WTC11 (cell line): ENCODE results near the gene RHEB. TPM values are rescaled to one million over a fixed set of nuclear protein-coding genes. Genes with fewer than 3 reads are reported as not detected.

Experiments
- ATAC-seq: fragments of 200-7000 bp; cut with Tn5 transposase; 2 replicates; pipeline ENCODE4 v1.10.0; 2021; ENCODE audit warnings: mild to moderate bottlenecking, moderate library complexity
- CTCF ChIA-PET: fragments of 300-600 bp; sonication (Branson Sonifier 250); formaldehyde crosslinking; loops from one replicate; lab custom pipeline; 2021; ENCODE audit warnings: antibody characterized with exemption; lab: Charles Lee
- POLR2A ChIA-PET: fragments of 350-600 bp; sonication (Branson Sonifier 250); formaldehyde crosslinking; loops from one replicate; lab custom pipeline; 2021; ENCODE audit warnings: antibody characterized with exemption; lab: Charles Lee
- DNase-seq: peaks from one replicate; pipeline ENCODE4 v3.0.0; 2021; ENCODE audit warnings: low spot score
- H3K27ac Mint-ChIP-seq: 2 replicates; pipeline ENCODE4 v1.8.0; 2021; ENCODE audit warnings: mixed read lengths
- H3K27me3 Mint-ChIP-seq: 2 replicates; pipeline ENCODE4 v1.8.0; 2021; ENCODE audit warnings: low read depth, mild to moderate bottlenecking, moderate library complexity, mixed read lengths
- H3K36me3 Mint-ChIP-seq: 2 replicates; pipeline ENCODE4 v1.8.0; 2021; ENCODE audit warnings: mixed read lengths
- H3K4me1 Mint-ChIP-seq: 2 replicates; pipeline ENCODE4 v1.8.0; 2022; ENCODE audit warnings: mixed read lengths
- H3K4me3 Mint-ChIP-seq: 2 replicates; pipeline ENCODE4 v1.8.0; 2021; ENCODE audit warnings: mild to moderate bottlenecking, moderate library complexity, mixed read lengths
- H3K9me3 Mint-ChIP-seq: 2 replicates; pipeline ENCODE4 v1.8.0; 2021; ENCODE audit warnings: mixed read lengths
- CBFB ChIP-seq: sonication (generic); formaldehyde crosslinking; IDR thresholded peaks from 2 replicates; pipeline ENCODE4 v1.8.1; 2022; ENCODE audit warnings: mild to moderate bottlenecking, low read depth, missing genetic modification reagents
- ETV6 ChIP-seq: sonication (generic); formaldehyde crosslinking; IDR thresholded peaks from 2 replicates; pipeline ENCODE4 v1.8.1; 2022; ENCODE audit warnings: mild to moderate bottlenecking, missing genetic modification reagents
- FOXK1 ChIP-seq: sonication (generic); formaldehyde crosslinking; IDR thresholded peaks from 2 replicates; pipeline ENCODE4 v1.8.0; 2022; ENCODE audit warnings: mild to moderate bottlenecking, moderate library complexity, missing genetic modification reagents
- IRF2 ChIP-seq: sonication (generic); formaldehyde crosslinking; IDR thresholded peaks from 2 replicates; pipeline ENCODE4 v1.8.0; 2022; ENCODE audit warnings: low read depth, missing genetic modification reagents, borderline replicate concordance
- NFYB ChIP-seq: sonication (generic); formaldehyde crosslinking; conservative IDR thresholded peaks from 2 replicates; pipeline ENCODE4 v1.8.0; 2022; ENCODE audit warnings: low read depth, missing genetic modification reagents
- NR1H2 ChIP-seq: sonication (generic); formaldehyde crosslinking; IDR thresholded peaks from 2 replicates; pipeline ENCODE4 v1.9.0; 2021; ENCODE audit warnings: mild to moderate bottlenecking, moderate library complexity, missing genetic modification reagents
- RORB ChIP-seq: fragments of 250-450 bp; sonication (Bioruptor Pico); IDR thresholded peaks from 2 replicates; pipeline ENCODE4 v1.9.0; 2021; ENCODE audit warnings: mild to moderate bottlenecking
- SMAD3 ChIP-seq: sonication (generic); formaldehyde crosslinking; IDR thresholded peaks from 2 replicates; pipeline ENCODE4 v1.8.0; 2022; ENCODE audit warnings: missing genetic modification reagents, mild to moderate bottlenecking, borderline replicate concordance
- SMAD4 ChIP-seq: sonication (generic); formaldehyde crosslinking; IDR thresholded peaks from 2 replicates; pipeline ENCODE4 v1.8.0; 2022; ENCODE audit warnings: mild to moderate bottlenecking, missing genetic modification reagents
- SOX15 ChIP-seq: fragments of 250-450 bp; sonication (Bioruptor Pico); IDR thresholded peaks from 2 replicates; pipeline ENCODE4 v1.9.0; 2021; ENCODE audit warnings: mild to moderate bottlenecking
- SP1 ChIP-seq: sonication (generic); formaldehyde crosslinking; conservative IDR thresholded peaks from 2 replicates; pipeline ENCODE4 v1.8.1; 2022; ENCODE audit warnings: missing genetic modification reagents
- TEAD1 ChIP-seq: sonication (generic); formaldehyde crosslinking; IDR thresholded peaks from 2 replicates; pipeline ENCODE4 v1.8.0; 2022; ENCODE audit warnings: mild to moderate bottlenecking, missing genetic modification reagents
- ZNF121 ChIP-seq: sonication (generic); formaldehyde crosslinking; IDR thresholded peaks from 2 replicates; pipeline ENCODE4 v1.8.0; 2023; ENCODE audit warnings: missing genetic modification reagents
- ZNF138 ChIP-seq: sonication (generic); formaldehyde crosslinking; conservative IDR thresholded peaks from 2 replicates; pipeline ENCODE4 v1.8.1; 2022; ENCODE audit warnings: mild to moderate bottlenecking, moderate library complexity, missing genetic modification reagents
- total RNA-seq: library from RNA; stranded (reverse); gene quantifications from 3 replicates; pipeline ENCODE4 v1.2.3, GENCODE V29; 2021
- TF ChIP-seq, protein P1 (sequence below): sonication (generic); formaldehyde crosslinking; IDR thresholded peaks from 2 replicates; pipeline ENCODE4 v1.8.1; 2022; ENCODE audit warnings: mild to moderate bottlenecking, moderate library complexity, missing genetic modification reagents
- TF ChIP-seq, protein P2 (sequence below): fragments of 250-450 bp; sonication (Bioruptor Pico); IDR thresholded peaks from 2 replicates; pipeline ENCODE4 v1.9.0; 2021; ENCODE audit warnings: moderate library complexity, mild to moderate bottlenecking, inconsistent platforms, borderline replicate concordance
- TF ChIP-seq, protein P3 (sequence below): sonication (generic); formaldehyde crosslinking; IDR thresholded peaks from 2 replicates; pipeline ENCODE4 v1.8.0; 2023; ENCODE audit warnings: missing genetic modification reagents, mild to moderate bottlenecking, borderline replicate concordance
- TF ChIP-seq, protein P4 (sequence below): sonication (generic); formaldehyde crosslinking; IDR thresholded peaks from 2 replicates; pipeline ENCODE4 v1.8.1; 2023; ENCODE audit warnings: mild to moderate bottlenecking, missing genetic modification reagents, moderate library complexity
- TF ChIP-seq, protein P5 (sequence below): sonication (generic); formaldehyde crosslinking; conservative IDR thresholded peaks from 2 replicates; pipeline ENCODE4 v1.8.1; 2023; ENCODE audit warnings: mild to moderate bottlenecking, low read depth, missing genetic modification reagents, moderate library complexity
- TF ChIP-seq, protein P6 (sequence below): sonication (generic); formaldehyde crosslinking; IDR thresholded peaks from 2 replicates; pipeline ENCODE4 v1.8.0; 2022; ENCODE audit warnings: mild to moderate bottlenecking, missing genetic modification reagents

The RHEB gene
- total RNA-seq, 1 experiment from 2014 or later, result 133 TPM

DNA sequence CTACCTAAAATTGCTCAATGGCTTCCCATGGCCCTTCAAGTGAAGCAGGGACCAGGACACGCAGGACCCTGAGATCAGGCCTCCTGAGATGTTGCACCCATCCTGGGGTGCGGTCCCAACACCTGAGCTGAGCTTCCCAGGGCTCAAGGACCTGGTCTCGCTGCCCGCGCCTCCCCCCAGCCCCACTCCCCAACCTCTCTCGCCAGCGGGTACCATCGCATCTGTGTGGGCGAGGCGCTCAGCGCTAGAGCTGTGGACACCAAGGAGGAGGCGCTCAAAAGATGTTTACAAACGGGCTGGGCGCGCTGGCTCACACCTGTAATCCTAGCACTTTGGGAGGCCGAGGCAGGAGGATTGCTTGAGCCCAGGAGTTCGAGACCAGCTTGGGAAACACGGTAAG is 72.4 kb downstream of the RHEB start:
- peaks cover 8% of the 10 kb centered on the region for H3K4me1 Mint-ChIP-seq
- DNase-seq, result no peak
- no peak overlapping the region for H3K27ac Mint-ChIP-seq
- H3K9me3 Mint-ChIP-seq, result no peaks in the 10 kb centered on the region
- H3K36me3 Mint-ChIP-seq, result no peaks in the 10 kb centered on the region
- ATAC-seq, result no peak
- TF ChIP-seq, protein P1, sequence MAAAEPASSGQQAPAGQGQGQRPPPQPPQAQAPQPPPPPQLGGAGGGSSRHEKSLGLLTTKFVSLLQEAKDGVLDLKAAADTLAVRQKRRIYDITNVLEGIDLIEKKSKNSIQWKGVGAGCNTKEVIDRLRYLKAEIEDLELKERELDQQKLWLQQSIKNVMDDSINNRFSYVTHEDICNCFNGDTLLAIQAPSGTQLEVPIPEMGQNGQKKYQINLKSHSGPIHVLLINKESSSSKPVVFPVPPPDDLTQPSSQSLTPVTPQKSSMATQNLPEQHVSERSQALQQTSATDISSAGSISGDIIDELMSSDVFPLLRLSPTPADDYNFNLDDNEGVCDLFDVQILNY (CRISPR knock-in tag), result no peak
- TF ChIP-seq IRF2 (CRISPR knock-in tag), result no peak
- TF ChIP-seq, protein P2, sequence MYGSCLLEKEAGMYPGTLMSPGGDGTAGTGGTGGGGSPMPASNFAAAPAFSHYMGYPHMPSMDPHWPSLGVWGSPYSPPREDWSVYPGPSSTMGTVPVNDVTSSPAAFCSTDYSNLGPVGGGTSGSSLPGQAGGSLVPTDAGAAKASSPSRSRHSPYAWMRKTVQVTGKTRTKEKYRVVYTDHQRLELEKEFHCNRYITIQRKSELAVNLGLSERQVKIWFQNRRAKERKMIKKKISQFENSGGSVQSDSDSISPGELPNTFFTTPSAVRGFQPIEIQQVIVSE (CRISPR knock-in tag), result no peak
- TF ChIP-seq CBFB (CRISPR knock-in tag), result no peak
- TF ChIP-seq NR1H2 (CRISPR knock-in tag), result no peak
- no peak for TF ChIP-seq TEAD1
- no peak for TF ChIP-seq NFYB (CRISPR knock-in tag)
- TF ChIP-seq, protein P3, sequence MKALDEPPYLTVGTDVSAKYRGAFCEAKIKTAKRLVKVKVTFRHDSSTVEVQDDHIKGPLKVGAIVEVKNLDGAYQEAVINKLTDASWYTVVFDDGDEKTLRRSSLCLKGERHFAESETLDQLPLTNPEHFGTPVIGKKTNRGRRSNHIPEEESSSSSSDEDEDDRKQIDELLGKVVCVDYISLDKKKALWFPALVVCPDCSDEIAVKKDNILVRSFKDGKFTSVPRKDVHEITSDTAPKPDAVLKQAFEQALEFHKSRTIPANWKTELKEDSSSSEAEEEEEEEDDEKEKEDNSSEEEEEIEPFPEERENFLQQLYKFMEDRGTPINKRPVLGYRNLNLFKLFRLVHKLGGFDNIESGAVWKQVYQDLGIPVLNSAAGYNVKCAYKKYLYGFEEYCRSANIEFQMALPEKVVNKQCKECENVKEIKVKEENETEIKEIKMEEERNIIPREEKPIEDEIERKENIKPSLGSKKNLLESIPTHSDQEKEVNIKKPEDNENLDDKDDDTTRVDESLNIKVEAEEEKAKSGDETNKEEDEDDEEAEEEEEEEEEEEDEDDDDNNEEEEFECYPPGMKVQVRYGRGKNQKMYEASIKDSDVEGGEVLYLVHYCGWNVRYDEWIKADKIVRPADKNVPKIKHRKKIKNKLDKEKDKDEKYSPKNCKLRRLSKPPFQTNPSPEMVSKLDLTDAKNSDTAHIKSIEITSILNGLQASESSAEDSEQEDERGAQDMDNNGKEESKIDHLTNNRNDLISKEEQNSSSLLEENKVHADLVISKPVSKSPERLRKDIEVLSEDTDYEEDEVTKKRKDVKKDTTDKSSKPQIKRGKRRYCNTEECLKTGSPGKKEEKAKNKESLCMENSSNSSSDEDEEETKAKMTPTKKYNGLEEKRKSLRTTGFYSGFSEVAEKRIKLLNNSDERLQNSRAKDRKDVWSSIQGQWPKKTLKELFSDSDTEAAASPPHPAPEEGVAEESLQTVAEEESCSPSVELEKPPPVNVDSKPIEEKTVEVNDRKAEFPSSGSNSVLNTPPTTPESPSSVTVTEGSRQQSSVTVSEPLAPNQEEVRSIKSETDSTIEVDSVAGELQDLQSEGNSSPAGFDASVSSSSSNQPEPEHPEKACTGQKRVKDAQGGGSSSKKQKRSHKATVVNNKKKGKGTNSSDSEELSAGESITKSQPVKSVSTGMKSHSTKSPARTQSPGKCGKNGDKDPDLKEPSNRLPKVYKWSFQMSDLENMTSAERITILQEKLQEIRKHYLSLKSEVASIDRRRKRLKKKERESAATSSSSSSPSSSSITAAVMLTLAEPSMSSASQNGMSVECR (CRISPR knock-in tag), result no peak
- TF ChIP-seq SP1 (CRISPR knock-in tag), result no peak
- no peak for TF ChIP-seq RORB (CRISPR knock-in tag)
- ChIA-PET POLR2A (no interaction called here), CTCF (interaction anchor here (0.9 to 3.9 kb wide), 9 partner anchors 10 to 298 kb away, joined by 3 to 46 read pairs (median 12); partner anchors contain the start of gene WDR86)
- no peak overlapping the region for H3K4me3 Mint-ChIP-seq
- H3K27me3 Mint-ChIP-seq, result peaks cover 10% of the 10 kb centered on the region

DNA sequence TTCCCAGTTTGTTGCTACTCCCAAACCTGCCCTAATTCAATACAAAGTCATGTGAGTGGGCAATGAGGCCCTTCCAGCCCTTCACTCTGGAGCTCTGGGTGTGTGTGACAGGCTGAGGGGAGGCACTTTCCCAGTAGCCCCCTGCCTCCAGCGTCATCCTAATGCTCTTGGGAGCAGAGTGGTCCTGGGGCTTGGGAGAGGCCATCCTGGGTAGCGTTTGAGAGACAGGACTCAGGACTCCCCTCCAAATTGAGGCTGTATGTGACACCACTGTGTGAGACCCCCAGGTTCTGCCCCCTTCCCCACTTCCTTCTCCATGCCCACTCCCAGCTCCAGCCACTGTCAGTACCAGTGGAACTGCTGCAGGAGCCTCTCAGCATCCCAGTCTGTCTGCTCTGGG is 73.3 kb downstream of the RHEB start:
- POLR2A ChIA-PET, result interaction anchor here (0.7 kb wide), 1 partner anchor 879 kb away, joined by 7 read pairs; the partner anchor contains the start of gene GIMAP4
- Mint-ChIP-seq H3K4me1 (peaks cover 11% of the 10 kb centered on the region), H3K27me3 (peaks cover 9% of the 10 kb centered on the region), H3K36me3 (no peaks in the 10 kb centered on the region), H3K9me3 (no peaks in the 10 kb centered on the region), H3K4me3 (no peak overlapping the region), H3K27ac (no peak overlapping the region)
- CTCF ChIA-PET, result no interaction called here
- ATAC-seq, result no peak
- no peak for DNase-seq
- TF ChIP-seq, protein P4, sequence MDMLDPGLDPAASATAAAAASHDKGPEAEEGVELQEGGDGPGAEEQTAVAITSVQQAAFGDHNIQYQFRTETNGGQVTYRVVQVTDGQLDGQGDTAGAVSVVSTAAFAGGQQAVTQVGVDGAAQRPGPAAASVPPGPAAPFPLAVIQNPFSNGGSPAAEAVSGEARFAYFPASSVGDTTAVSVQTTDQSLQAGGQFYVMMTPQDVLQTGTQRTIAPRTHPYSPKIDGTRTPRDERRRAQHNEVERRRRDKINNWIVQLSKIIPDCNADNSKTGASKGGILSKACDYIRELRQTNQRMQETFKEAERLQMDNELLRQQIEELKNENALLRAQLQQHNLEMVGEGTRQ (CRISPR knock-in tag), result no peak
- TF ChIP-seq ZNF138 (CRISPR knock-in tag), result no peak
- TF ChIP-seq, protein P5, sequence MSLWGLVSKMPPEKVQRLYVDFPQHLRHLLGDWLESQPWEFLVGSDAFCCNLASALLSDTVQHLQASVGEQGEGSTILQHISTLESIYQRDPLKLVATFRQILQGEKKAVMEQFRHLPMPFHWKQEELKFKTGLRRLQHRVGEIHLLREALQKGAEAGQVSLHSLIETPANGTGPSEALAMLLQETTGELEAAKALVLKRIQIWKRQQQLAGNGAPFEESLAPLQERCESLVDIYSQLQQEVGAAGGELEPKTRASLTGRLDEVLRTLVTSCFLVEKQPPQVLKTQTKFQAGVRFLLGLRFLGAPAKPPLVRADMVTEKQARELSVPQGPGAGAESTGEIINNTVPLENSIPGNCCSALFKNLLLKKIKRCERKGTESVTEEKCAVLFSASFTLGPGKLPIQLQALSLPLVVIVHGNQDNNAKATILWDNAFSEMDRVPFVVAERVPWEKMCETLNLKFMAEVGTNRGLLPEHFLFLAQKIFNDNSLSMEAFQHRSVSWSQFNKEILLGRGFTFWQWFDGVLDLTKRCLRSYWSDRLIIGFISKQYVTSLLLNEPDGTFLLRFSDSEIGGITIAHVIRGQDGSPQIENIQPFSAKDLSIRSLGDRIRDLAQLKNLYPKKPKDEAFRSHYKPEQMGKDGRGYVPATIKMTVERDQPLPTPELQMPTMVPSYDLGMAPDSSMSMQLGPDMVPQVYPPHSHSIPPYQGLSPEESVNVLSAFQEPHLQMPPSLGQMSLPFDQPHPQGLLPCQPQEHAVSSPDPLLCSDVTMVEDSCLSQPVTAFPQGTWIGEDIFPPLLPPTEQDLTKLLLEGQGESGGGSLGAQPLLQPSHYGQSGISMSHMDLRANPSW (CRISPR knock-in tag), result no peak
- TF ChIP-seq, protein P6, sequence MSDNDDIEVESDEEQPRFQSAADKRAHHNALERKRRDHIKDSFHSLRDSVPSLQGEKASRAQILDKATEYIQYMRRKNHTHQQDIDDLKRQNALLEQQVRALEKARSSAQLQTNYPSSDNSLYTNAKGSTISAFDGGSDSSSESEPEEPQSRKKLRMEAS (CRISPR knock-in tag), result no peak
- no peak for TF ChIP-seq SOX15 (CRISPR knock-in tag)
- TF ChIP-seq, protein P3 (CRISPR knock-in tag), result no peak
- no peak for TF ChIP-seq RORB (CRISPR knock-in tag)
- no peak for TF ChIP-seq ETV6 (CRISPR knock-in tag)
- TF ChIP-seq SMAD4 (CRISPR knock-in tag), result no peak
- no peak for TF ChIP-seq ZNF121 (CRISPR knock-in tag)
- TF ChIP-seq SMAD3 (CRISPR knock-in tag), result no peak
- TF ChIP-seq FOXK1, result no peak
